Right kidney (tissue), 1 donor: Measurements from ENCODE around the gene UBE3A.

ENCODE experiments used
- DNase-seq: peaks from one replicate; pipeline ENCODE4 v3.0.0-alpha.2; 2016

Gene UBE3A

DNA sequence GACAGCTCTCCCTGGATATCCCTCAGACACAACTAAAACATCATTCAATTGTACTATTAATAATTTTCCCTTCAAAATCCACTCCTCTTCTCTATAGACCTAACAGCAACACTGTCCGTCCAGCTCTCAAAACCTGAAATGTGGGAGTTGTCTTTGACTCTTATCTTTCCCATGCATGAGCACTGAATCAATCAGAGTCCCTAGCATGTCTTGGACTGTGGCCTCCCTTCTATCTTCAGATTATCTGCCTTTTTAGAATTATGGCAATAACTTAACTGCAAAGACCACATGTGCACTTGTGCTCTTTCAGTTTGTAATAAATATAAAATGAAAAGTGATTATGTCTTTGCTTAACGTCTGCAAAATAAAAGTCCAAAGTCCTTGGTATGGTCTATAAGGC, 107.0 kb downstream of the UBE3A start:
- DNase-seq: no peak

DNA sequence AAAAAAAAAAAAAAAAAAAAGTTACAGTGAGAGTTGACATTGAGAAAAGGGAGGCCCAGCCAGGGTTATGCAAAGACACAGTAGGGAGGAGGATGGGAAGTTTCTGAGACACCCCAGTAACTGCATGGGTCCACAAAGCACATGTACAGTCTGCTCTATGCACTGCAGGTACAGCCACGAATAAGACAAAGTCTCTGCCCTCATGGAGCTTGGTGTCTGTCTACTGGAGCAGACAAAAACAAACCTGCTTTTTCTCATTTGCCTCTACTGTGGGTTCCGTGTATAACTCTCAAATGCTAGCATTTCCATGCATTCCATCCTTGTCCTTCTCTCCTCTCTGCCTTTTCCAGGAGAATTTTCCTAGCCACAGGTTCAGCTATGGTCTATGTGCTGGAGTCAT, 107.4 kb downstream of the UBE3A start:
- DNase-seq: no peak

DNA sequence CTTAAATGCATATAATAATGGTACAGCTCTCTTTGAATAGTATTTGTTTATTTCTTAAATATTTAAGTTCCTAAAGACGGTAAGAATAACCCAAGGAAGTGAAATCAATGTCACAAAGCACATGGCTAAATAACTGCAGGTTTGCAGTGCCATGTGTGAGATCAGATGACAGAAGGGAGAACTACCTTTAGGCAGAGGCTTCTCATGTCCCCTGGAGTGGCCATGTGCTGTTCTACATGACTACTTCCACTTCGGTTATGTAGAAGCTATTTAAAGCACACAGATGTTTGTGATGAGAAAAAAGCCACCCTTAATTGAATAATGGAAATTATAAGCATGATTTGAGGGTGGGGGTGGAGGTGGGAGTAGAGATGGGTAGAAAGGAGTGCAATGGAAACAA, 109.1 kb downstream of the UBE3A start:
- no peak for DNase-seq

DNA sequence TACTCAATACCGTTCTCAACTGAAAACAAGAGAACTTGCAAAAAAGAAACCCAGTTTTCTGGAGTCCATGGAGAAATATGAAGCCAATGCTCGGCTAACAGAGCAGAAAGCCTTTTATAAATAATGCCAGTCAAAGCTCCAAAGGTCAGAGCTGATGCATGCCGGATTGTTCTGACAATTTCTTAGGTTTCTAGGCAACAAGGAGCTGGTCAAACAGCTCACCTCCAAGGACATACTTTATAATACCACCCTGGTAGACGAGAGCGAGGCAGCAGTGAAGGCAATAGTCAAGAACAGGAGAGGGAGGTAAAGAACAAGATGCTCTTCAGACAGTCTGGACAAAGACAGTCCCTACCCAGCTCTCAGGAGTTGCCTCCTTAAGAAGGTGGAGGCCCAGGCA, 111.1 kb downstream of the UBE3A start:
- no peak for DNase-seq

DNA sequence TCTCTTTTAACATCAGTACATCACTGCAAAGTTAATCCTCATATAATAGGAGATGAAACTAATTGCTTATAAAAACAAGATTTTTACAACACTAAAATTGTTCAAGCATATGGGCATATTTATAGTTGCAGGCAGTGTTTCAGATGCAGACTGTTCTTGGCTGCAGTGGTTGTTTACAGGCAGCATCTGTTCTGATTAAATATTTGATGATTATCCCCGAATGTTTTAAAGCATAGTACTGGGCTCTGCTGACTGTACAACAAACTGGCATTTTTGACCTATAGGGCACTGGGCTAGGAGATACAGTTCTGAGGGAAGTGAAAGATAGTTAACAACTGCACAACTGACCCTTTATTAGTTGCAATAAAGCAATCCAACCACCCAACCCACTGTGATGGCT, 113.6 kb downstream of the UBE3A start:
- no peak for DNase-seq

DNA sequence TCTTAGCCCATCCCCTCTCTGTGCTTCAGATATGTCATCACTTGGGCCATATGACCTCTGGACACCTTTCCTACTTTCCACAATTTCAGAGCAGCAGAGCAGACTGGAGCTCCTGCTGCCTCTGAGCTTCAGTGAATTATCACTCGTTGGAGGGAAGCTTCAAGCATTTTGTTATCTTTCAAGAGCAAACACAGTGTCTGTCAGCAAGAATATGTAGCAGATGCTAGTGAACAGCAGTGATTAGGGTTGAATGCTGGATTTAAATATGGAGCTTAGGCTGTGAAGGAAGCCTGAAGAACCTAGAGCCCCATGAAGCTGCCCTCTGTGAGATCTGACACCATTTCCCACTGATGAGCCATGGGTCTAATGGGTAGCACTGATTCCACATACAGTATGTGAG, 115.4 kb downstream of the UBE3A start:
- no peak for DNase-seq

DNA sequence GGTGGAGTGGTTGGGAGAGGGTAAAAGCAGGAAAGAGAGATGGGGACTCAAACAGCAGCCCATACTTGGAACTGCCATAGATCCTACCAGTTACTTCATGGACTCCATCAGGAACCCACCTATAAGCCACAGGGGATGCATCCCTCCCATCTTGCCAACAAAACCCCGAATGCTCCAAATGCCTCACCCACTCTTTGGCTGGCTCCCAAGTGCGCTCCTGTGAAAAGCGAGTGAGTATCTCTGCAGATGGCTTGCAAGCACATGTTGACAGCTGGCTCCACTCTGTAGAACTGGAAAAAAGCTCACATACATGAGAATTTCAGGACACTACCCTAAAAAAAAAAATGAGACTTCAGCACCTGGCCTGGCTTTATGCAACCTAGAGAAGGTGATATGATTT, 151.0 kb downstream of the UBE3A start:
- no peak for DNase-seq
